Tibial artery (tissue), 4 donors: ENCODE measurements around the gene SLC4A5.

Source experiments
- DNase-seq, 2 donors: peaks; one replicate each; pipeline ENCODE4 v3.0.0-alpha.2; 2019
- H3K27ac ChIP-seq, 2 donors: fragments of 200-600 bp; sonication (generic) in 1 of 2; 1 replicate in 1 of 2; 2 replicates in 1 of 2; pipeline ENCODE4 v1.5.1; 2018 to 2019; ENCODE audit warnings: mild to moderate bottlenecking in 1 of 2
- H3K27me3 ChIP-seq, 2 donors: fragments of 200-600 bp; sonication (generic) in 1 of 2; one replicate each; pipeline versions ENCODE4 v1.5.1 to v1.6.0; 2016 to 2019
- H3K36me3 ChIP-seq, 3 donors: fragments of 200-600 bp; sonication (generic) in 2 of 3; one replicate each; pipeline ENCODE4 v1.5.1; 2016 to 2019; ENCODE audit warnings: mild to moderate bottlenecking in 2 of 3
- H3K4me1 ChIP-seq, 4 donors: fragments of 200-600 bp; sonication (generic) in 2 of 4; 1 replicate in 3 of 4; 2 replicates in 1 of 4; pipeline ENCODE4 v1.5.1; 2016 to 2019
- H3K4me3 ChIP-seq, 2 donors: fragments of 200-600 bp; sonication (generic) in 1 of 2; 1 replicate in 1 of 2; 2 replicates in 1 of 2; pipeline ENCODE4 v1.5.1; 2018 to 2019; ENCODE audit warnings: mild to moderate bottlenecking in 2 of 2
- H3K9me3 ChIP-seq, 3 donors: fragments of 200-600 bp; sonication (generic) in 1 of 3; one replicate each; pipeline ENCODE4 v1.5.1; 2016 to 2019
- CTCF ChIP-seq, 2 experiments: fragments of 200-600 bp in 1 of 2; fragments of 450-650 bp in 1 of 2; IDR thresholded peaks; one replicate each; pipeline ENCODE4 v1.5.1; 2017 to 2019; ENCODE audit warnings: antibody characterized with exemption in 2 of 2, mild to moderate bottlenecking in 1 of 2, moderate library complexity in 1 of 2
- intact Hi-C: fragments of 100-400 bp; cut with DNase I; formaldehyde crosslinking; loops from one replicate; pipeline ENCODE4 v1.15.0; 2023; ENCODE audit warnings: low total_unique reads

Gene SLC4A5

GRCh38 chr2:74297391-74297790 is 45.8 kb downstream of the SLC4A5 start:
- no peak for DNase-seq
- no peaks in the 10 kb centered on the region for H3K4me1 ChIP-seq
- H3K27ac ChIP-seq: no peak overlapping the region
- TF ChIP-seq CTCF (IDR thresholded peaks at IDR 0.05): no peak
- intact Hi-C loops: no loop called here
- H3K27me3 ChIP-seq: no peaks in the 10 kb centered on the region
- peaks cover 0 to 12% (median 10%) of the 10 kb centered on the region in 3 donors for H3K36me3 ChIP-seq
- H3K4me3 ChIP-seq: no peak overlapping the region
- H3K9me3 ChIP-seq: no peaks in the 10 kb centered on the region

- intact Hi-C loops: no loop called here
- Histone ChIP-seq H3K4me3 (no peak overlapping the region), H3K9me3 (no peaks in the 10 kb centered on the region), H3K27ac (no peak overlapping the region), H3K27me3 (no peaks in the 10 kb centered on the region), H3K36me3 (no peaks in the 10 kb centered on the region), H3K4me1 (no peaks in the 10 kb centered on the region)
- no peak for DNase-seq
- TF ChIP-seq CTCF (IDR thresholded peaks at IDR 0.05): no peak
Observed at GRCh38 chr2:74293191-74293991, 49.8 kb downstream of the SLC4A5 start.

GRCh38 chr2:74292751-74293150 is 50.5 kb downstream of the SLC4A5 start:
- no peak for DNase-seq
- H3K9me3 ChIP-seq: no peaks in the 10 kb centered on the region
- no peak overlapping the region for H3K4me3 ChIP-seq
- no peak overlapping the region for H3K27ac ChIP-seq
- no peaks in the 10 kb centered on the region for H3K4me1 ChIP-seq
- no peaks in the 10 kb centered on the region for H3K27me3 ChIP-seq
- no peaks in the 10 kb centered on the region for H3K36me3 ChIP-seq
- TF ChIP-seq CTCF (IDR thresholded peaks at IDR 0.05): no peak
- intact Hi-C loops: no loop called here

- no peaks in the 10 kb centered on the region for H3K36me3 ChIP-seq
- H3K27me3 ChIP-seq: no peaks in the 10 kb centered on the region
- TF ChIP-seq CTCF (IDR thresholded peaks at IDR 0.05): no peak
- no peaks in the 10 kb centered on the region for H3K9me3 ChIP-seq
- no peak for DNase-seq
- H3K4me3 ChIP-seq: no peak overlapping the region
- intact Hi-C loops: no loop called here
- no peak overlapping the region for H3K27ac ChIP-seq
- H3K4me1 ChIP-seq: no peaks in the 10 kb centered on the region
Observed at GRCh38 chr2:74291886-74292621, 51.2 kb downstream of the SLC4A5 start.

- Histone ChIP-seq H3K9me3 (no peaks in the 10 kb centered on the region), H3K4me1 (no peaks in the 10 kb centered on the region), H3K36me3 (peaks cover 0 to 2% (median 0%) of the 10 kb centered on the region in 3 donors), H3K4me3 (no peak overlapping the region), H3K27ac (no peak overlapping the region), H3K27me3 (no peaks in the 10 kb centered on the region)
- intact Hi-C loops: no loop called here
- TF ChIP-seq CTCF (IDR thresholded peaks at IDR 0.05): no peak
- no peak for DNase-seq
Observed at GRCh38 chr2:74291218-74291544, 52.0 kb downstream of the SLC4A5 start.
